Suppressor macrophage treated with lipopolysaccharide for 1 hour (primary cell): ENCODE data around the gene C5orf52.

ENCODE experiments used
- DNase-seq, 3 donors: peaks; one replicate each; pipeline ENCODE4 v3.0.0-alpha.2; 2020 to 2022

The C5orf52 gene

DNA sequence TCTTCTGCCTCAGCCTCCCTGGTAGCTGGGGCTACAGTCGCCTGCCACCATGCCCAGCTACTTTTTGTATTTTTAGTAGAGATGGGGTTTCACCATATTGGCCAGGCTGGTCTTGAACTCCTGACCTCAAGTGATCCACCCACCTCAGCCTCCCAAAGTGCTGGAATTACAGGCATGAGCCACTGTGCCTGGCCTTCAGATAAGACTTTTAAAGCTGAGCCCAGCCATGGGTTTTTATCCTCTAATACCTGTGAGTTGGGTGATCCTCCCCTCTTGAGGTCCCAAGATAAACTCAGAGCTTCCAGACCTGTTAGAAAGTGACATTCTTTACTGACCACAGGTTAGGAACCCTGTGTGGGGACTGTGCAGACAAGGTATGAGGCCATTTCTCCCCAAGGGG is 56.5 kb downstream of the C5orf52 start:
- peak in 1 of 3 donors; percentile 16 for DNase-seq
